GM06990 (cell line): Measurements from ENCODE around the gene MYCL.

Source experiments
- DNase-seq: peaks from one replicate; pipeline ENCODE4 v3.0.0-alpha.2; 2011; ENCODE audit not compliant: insufficient read length; ENCODE audit errors: extremely low read depth
- H3K27me3 ChIP-seq: replicated peaks from 2 replicates; pipeline ENCODE4 v1.6.0; 2011; ENCODE audit warnings: low read length; ENCODE audit not compliant: control insufficient read depth, insufficient read depth
- H3K36me3 ChIP-seq: 2 replicates; pipeline ENCODE4 v1.5.1; 2011; ENCODE audit warnings: low read length; ENCODE audit not compliant: control insufficient read depth, insufficient read depth
- H3K4me3 ChIP-seq: replicated peaks from 2 replicates; pipeline ENCODE4 v1.5.1; 2011; ENCODE audit warnings: low read depth, mild to moderate bottlenecking, control low read depth, low read length
- CTCF ChIP-seq: IDR thresholded peaks from 2 replicates; pipeline ENCODE4 v1.5.1; 2011; ENCODE audit warnings: low read length, control low read depth, mild to moderate bottlenecking, inconsistent platforms; ENCODE audit not compliant: insufficient read depth, poor library complexity, severe bottlenecking

Gene MYCL

GRCh38 chr1:39901714-39902459 lies at the start of gene MYCL:
Gene MYCL (minus strand): TSS chr1:39901917. CDS start chr1:39901434, 483 bp downstream.
- peak; percentile 82 for TF ChIP-seq CTCF
- Histone ChIP-seq H3K27me3 (no peaks in the 10 kb centered on the region; the same call in 1 of the 2 replicates), H3K4me3 (peak within 1 kb of the TSS; percentile 79), H3K36me3 (no peaks in the 10 kb centered on the region)
- peak; percentile 91 for DNase-seq

GRCh38 chr1:39949891-39950290 lies 48.2 kb upstream of the MYCL start:
- DNase-seq: no peak
- no peaks in the 10 kb centered on the region for H3K36me3 ChIP-seq
- no peak for TF ChIP-seq CTCF
- H3K27me3 ChIP-seq: no peaks in the 10 kb centered on the region
- H3K4me3 ChIP-seq: no peak overlapping the region

GRCh38 chr1:39947260-39947659 lies 45.5 kb upstream of the MYCL start:
- DNase-seq: no peak
- no peaks in the 10 kb centered on the region for H3K36me3 ChIP-seq
- no peak for TF ChIP-seq CTCF
- no peaks in the 10 kb centered on the region for H3K27me3 ChIP-seq
- no peak overlapping the region for H3K4me3 ChIP-seq

- Histone ChIP-seq H3K27me3 (no peaks in the 10 kb centered on the region), H3K4me3 (no peak overlapping the region), H3K36me3 (no peaks in the 10 kb centered on the region)
- no peak for DNase-seq
- TF ChIP-seq CTCF: no peak
These were observed 44.5 kb upstream of the MYCL start for GRCh38 chr1:39946216-39946615.

GRCh38 chr1:39944410-39945112 lies 42.8 kb upstream of the MYCL start:
- Histone ChIP-seq H3K4me3 (no peak overlapping the region), H3K36me3 (no peaks in the 10 kb centered on the region), H3K27me3 (no peaks in the 10 kb centered on the region)
- TF ChIP-seq CTCF: no peak
- no peak for DNase-seq
